Muscle layer of duodenum (tissue), 2 donors: ENCODE results near the gene TRIM7.

ENCODE experiments used
- H3K27ac ChIP-seq: one replicate; pipeline ENCODE4 v1.7.0; 2013; ENCODE audit warnings: mild to moderate bottlenecking, low read length
- H3K27me3 ChIP-seq: one replicate; pipeline ENCODE4 v1.7.0; 2013; ENCODE audit warnings: low read depth, mild to moderate bottlenecking, control low read depth, low read length
- H3K36me3 ChIP-seq, 2 donors: one replicate each; pipeline ENCODE4 v1.7.0; 2013; ENCODE audit warnings: low read length in 2 of 2, control low read depth in 1 of 2, mild to moderate bottlenecking in 1 of 2; ENCODE audit not compliant: insufficient read depth in 2 of 2, control insufficient read depth in 1 of 2
- H3K4me1 ChIP-seq, 2 donors: one replicate each; pipeline ENCODE4 v1.7.0; 2013; ENCODE audit warnings: low read length in 2 of 2, mild to moderate bottlenecking in 2 of 2, control low read depth in 1 of 2, moderate library complexity in 1 of 2; ENCODE audit not compliant: insufficient read depth in 2 of 2, control insufficient read depth in 1 of 2
- H3K4me3 ChIP-seq, 2 donors: one replicate each; pipeline ENCODE4 v1.7.0; 2013; ENCODE audit warnings: low read length in 2 of 2, low read depth in 1 of 2, mild to moderate bottlenecking in 1 of 2
- H3K9me3 ChIP-seq, 2 donors: one replicate each; pipeline ENCODE4 v1.7.0; 2013; ENCODE audit warnings: low read length in 2 of 2, control low read depth in 1 of 2, mild to moderate bottlenecking in 1 of 2; ENCODE audit not compliant: control insufficient read depth in 1 of 2
- donor health status: healthy.

TRIM7 gene

DNA sequence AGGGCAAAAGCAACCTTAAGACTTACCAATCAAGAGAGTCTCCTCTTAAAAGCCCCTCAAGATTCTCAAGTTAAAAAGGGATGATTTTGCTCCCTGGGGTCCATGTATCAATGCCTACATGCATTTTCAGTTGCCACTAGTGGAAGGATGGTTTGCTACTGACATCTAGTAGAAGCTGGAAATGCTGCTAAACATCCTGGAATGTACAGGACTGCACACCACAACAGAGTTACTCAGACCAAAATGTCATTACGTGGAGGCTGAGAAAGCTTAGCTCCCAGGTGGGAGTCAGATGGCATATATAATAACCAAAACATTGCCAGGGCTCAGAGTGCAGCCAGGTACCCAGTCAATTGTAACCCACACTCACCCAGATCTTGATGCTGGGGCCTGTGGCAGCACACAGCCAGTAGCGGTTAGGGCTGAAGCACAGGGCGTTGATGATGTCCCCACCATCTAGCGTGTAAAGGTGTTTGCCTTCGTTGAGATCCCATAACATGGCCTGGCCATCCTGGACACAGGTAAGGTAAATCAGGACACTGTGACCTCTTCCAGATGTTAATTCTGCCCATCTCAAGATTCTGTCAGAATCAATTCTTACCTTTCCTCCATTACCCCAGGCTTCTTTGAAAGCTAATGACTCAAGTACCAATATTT, 32.9 kb upstream of the TRIM7 start:
- H3K4me3 ChIP-seq = no peak overlapping the region
- H3K9me3 ChIP-seq = no peaks in the 10 kb centered on the region
- H3K4me1 ChIP-seq = peaks cover 7 to 18% of the 10 kb centered on the region in 2 donors
- no peak overlapping the region for H3K27ac ChIP-seq
- no peaks in the 10 kb centered on the region for H3K27me3 ChIP-seq
- H3K36me3 ChIP-seq = peaks cover 66 to 88% of the 10 kb centered on the region in 2 donors

DNA sequence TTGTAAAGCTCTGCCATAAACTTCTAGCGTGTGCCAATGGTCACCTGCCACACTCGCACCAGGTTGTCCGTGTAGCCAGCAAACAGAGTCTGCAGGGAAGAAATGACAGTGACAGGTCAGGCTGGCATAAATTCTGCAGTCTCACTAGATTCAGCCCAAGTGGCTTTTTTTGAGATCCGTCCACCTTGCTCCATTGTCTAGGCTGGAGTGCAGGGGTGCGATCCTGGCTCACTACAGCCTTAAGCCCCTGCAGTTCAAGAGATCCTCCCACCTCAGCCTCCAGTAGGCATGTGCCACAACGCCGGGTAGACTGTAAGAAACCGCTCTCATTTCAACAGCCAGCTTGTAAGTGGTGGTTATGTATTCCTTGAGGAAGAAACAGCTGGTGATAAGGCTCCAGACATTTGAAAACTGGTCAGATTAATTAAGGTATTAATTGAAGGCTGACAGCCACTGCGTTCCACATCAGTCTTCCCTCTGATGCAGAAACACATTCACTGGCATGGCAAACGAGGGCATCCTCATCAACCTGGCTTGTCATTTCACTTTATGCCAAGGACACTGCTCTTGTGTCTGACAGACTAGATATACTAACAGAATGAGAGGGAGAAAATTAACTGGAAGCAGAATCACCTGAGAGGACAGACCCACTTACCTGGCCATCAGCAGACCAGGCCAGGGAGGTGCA, 32.1 kb upstream of the TRIM7 start:
- H3K4me1 ChIP-seq = peaks cover 6 to 10% of the 10 kb centered on the region in 2 donors
- peaks cover 66 to 91% of the 10 kb centered on the region in 2 donors for H3K36me3 ChIP-seq
- no peak overlapping the region for H3K4me3 ChIP-seq
- H3K27me3 ChIP-seq = no peaks in the 10 kb centered on the region
- no peak overlapping the region for H3K27ac ChIP-seq
- H3K9me3 ChIP-seq = no peaks in the 10 kb centered on the region

DNA sequence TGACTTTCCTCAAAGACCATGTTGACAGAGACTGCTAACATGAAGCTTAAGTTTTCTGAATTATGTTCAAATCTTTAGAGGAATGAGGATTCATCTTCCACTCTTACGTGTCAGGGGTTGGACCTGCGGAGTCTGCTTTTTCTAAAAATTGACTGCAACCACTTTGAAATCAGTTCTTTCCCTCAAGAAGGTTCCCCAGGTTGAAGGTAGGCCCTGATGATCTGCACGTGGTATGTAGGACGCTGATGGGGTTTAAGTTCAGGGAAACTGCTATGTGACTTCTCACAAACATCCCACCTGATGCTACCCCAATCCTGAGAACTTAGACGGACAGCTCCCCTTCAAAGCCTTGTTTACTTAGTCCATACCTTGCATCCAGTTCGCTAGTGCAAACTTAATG, 31.5 kb upstream of the TRIM7 start:
- H3K9me3 ChIP-seq = no peaks in the 10 kb centered on the region
- peaks cover 65 to 90% of the 10 kb centered on the region in 2 donors for H3K36me3 ChIP-seq
- H3K4me3 ChIP-seq = no peak overlapping the region
- peaks cover 0 to 4% of the 10 kb centered on the region in 2 donors for H3K4me1 ChIP-seq
- H3K27ac ChIP-seq = no peak overlapping the region
- H3K27me3 ChIP-seq = no peaks in the 10 kb centered on the region

DNA sequence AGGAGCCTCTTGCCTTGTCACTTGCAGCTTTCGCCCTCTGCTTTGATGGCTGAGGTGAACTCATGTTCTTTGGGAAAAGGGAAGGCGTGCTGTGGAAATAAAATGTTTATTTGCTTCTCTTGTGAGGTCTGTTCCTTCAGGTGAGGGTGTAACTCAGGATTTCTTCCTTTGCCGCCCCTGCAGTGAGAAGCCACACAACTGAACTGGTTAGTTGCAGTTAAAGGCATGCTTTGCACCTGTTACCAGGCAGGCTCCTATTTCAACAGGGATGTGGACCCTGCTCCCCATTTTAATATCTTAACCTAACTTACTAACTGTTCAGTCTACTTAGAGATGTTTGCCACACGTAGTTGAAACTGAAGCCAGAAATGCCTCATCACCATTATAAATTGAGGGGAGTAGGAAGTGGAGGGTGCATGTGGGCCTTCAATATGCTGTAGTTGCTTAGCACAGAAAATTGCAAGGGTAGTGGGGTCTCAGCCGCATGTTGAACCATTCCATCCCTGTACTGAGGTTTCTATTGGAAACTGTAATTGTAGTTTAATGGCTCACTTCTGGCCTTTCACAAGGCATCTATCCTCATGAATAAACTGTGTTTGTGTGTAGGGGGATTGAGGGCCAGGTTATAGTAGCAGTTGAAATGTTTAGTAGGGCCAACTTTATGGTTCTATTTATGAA, 30.8 kb upstream of the TRIM7 start:
- no peak overlapping the region for H3K27ac ChIP-seq
- H3K36me3 ChIP-seq = peaks cover 68 to 93% of the 10 kb centered on the region in 2 donors
- H3K9me3 ChIP-seq = no peaks in the 10 kb centered on the region
- no peak overlapping the region for H3K4me3 ChIP-seq
- H3K4me1 ChIP-seq = no peaks in the 10 kb centered on the region
- H3K27me3 ChIP-seq = no peaks in the 10 kb centered on the region

DNA sequence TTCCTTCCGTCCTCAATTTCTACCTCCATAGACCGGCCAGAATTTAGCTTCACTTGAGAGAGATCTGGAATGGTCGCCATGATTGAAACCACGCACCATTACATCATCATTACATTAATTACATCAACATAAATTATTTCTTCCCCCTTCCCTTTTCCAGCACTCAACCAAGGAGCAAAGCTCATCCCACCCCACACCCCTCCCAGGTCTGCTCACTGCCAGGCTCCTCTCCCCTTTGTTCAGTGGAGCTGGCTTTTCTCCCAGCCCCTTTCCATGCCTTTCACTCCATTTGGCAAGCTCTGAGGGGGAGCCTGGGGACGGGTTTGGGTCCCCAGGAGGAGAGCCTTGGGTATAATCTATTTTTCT, 30.3 kb upstream of the TRIM7 start:
- Histone ChIP-seq H3K27me3 (no peaks in the 10 kb centered on the region), H3K9me3 (no peaks in the 10 kb centered on the region), H3K4me3 (no peak overlapping the region), H3K36me3 (peaks cover 72 to 93% of the 10 kb centered on the region in 2 donors), H3K27ac (no peak overlapping the region), H3K4me1 (no peaks in the 10 kb centered on the region)

DNA sequence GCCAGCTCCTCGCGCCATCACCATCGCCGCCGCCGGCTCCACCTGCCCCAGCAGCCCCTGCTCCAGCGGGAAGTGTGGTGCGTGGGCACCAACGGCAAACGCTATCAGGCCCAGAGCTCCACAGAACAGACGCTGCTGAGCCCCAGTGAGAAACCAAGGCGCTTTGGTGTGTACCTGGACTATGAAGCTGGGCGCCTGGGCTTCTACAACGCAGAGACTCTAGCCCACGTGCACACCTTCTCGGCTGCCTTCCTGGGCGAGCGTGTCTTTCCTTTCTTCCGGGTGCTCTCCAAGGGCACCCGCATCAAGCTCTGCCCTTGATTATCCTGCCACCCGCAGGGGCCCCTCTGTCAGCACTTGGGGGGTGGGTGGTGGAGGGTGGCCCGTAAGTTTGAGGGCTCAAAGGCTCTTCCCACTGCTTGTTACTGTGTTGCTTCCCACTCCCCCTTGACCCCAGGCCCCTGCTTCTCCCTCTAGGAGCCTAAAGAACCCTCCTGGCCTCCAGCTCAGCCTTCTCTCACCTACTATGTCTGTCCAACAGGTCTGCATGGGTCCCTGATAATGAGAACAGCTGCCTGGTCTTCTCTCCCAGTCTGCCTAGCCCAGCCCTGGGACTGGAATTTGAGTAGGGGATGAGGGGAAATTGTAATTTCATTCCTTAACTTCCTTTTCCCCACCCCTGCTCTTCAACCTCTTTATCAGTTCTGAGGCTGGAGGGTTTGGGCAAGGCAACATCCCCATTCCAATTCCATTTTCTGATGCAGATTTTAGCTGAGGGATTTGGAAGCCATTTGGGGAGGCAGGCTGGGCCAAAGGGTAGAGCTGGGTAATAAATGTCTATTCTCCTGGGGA, 29.7 kb upstream of the TRIM7 start:
- H3K36me3 ChIP-seq = peaks cover 71 to 87% of the 10 kb centered on the region in 2 donors
- no peak overlapping the region for H3K4me3 ChIP-seq
- H3K27me3 ChIP-seq = no peaks in the 10 kb centered on the region
- no peaks in the 10 kb centered on the region for H3K9me3 ChIP-seq
- no peaks in the 10 kb centered on the region for H3K4me1 ChIP-seq
- H3K27ac ChIP-seq = no peak overlapping the region

DNA sequence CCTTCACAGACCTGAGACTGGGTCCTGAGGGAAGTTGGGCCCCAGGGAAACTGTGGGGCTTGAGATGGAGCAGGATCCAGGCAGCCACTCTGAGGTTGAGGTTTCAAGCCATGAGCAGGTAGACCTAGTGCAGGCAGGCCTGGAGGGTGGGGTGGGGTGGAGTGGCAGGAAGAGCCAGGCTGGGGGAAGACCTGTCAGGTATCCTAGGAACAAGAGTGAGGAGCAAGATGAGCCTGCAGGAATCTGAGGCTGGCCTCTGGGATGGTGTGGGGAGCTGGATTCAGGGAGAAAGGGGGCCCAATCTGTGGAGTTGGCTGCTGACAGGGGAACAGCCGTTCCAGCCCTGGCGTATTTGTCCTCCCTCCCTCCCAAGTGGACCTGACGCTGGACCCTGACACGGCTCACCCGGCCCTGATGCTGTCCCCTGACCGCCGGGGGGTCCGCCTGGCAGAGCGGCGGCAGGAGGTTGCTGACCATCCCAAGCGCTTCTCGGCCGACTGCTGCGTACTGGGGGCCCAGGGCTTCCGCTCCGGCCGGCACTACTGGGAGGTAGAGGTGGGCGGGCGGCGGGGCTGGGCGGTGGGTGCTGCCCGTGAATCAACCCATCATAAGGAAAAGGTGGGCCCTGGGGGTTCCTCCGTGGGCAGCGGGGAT, 28.9 kb upstream of the TRIM7 start:
- H3K4me1 ChIP-seq = no peaks in the 10 kb centered on the region
- no peak overlapping the region for H3K4me3 ChIP-seq
- no peaks in the 10 kb centered on the region for H3K27me3 ChIP-seq
- no peak overlapping the region for H3K27ac ChIP-seq
- H3K9me3 ChIP-seq = no peaks in the 10 kb centered on the region
- H3K36me3 ChIP-seq = peaks cover 68 to 79% of the 10 kb centered on the region in 2 donors

DNA sequence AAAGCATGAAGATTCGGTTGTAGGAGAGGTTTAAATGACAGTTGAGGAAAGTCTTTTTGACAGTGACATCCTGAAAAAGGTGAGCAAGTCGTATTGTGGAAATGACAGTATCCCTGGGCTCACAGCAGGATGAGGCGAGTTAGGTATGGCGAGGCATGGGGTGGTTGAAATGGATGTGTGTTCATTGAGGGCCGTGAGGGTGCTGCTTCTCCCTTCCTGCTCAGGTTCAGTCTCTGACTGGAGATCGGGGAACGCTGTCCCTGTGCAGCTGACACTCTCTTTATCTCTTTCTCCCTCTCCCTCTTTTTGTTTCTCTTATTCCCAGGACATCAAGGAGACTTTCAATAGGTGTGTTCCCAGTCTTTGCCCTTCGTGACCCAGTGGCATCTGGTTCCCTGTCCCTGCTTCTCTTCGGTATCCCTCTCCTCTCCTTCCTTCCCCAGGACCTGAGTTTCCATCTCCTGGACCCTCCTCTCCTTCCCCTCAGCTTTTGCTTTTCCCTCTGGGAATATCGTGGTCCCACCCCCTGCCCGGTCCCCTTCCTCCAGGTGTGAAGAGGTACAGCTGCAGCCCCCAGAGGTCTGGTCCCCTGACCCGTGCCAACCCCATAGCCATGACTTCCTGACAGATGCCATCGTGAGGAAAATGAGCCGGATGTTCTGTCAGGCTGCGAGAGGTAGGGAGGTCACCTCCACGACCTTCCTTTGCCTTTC, 28.2 kb upstream of the TRIM7 start:
- no peak overlapping the region for H3K4me3 ChIP-seq
- H3K4me1 ChIP-seq = no peaks in the 10 kb centered on the region
- H3K9me3 ChIP-seq = no peaks in the 10 kb centered on the region
- no peaks in the 10 kb centered on the region for H3K27me3 ChIP-seq
- H3K36me3 ChIP-seq = peaks cover 63 to 72% of the 10 kb centered on the region in 2 donors
- H3K27ac ChIP-seq = no peak overlapping the region

DNA sequence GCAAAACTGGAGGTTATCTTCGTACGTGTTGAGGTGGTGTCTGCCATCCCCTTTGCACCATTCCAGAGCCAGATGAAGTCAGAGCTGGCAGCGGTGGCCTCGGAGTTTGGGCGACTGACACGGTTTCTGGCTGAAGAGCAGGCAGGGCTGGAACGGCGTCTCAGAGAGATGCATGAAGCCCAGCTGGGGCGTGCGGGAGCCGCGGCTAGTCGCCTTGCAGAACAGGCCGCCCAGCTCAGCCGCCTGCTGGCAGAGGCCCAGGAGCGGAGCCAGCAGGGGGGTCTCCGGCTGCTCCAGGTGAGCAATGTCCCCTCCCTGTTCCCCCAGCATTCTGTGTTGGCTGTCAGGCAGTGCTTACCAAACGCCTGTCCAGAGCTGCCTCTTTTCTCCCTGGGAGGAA, 27.6 kb upstream of the TRIM7 start:
- H3K4me1 ChIP-seq = no peaks in the 10 kb centered on the region
- no peak overlapping the region for H3K27ac ChIP-seq
- no peak overlapping the region for H3K4me3 ChIP-seq
- no peaks in the 10 kb centered on the region for H3K27me3 ChIP-seq
- H3K9me3 ChIP-seq = no peaks in the 10 kb centered on the region
- H3K36me3 ChIP-seq = peaks cover 56 to 66% of the 10 kb centered on the region in 2 donors

DNA sequence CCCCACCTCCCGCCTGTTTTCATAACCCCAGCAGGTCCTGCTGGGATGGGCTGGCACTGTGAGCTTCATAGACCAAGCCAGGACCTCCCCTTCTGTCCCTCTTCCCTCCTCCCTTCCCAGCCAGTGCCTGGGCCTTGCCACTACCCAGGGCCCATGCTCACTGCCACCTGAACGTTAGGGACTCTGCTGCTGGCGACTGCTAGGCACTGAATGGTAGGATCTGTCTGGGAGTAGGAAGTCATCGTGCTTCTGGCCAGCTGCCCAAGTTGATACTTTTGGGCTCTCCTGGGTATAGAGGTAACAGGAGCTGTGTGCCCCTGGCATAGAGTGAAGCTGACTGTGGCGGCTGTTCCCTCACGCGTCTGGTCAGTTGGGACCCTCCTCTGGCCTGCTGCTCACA, 26.4 kb upstream of the TRIM7 start:
- H3K27ac ChIP-seq = no peak overlapping the region
- H3K4me1 ChIP-seq = no peaks in the 10 kb centered on the region
- no peak overlapping the region for H3K4me3 ChIP-seq
- no peaks in the 10 kb centered on the region for H3K27me3 ChIP-seq
- peaks cover 45 to 54% of the 10 kb centered on the region in 2 donors for H3K36me3 ChIP-seq
- H3K9me3 ChIP-seq = no peaks in the 10 kb centered on the region
